ENCODE results near the gene VEGFA.

Gene VEGFA

DNA sequence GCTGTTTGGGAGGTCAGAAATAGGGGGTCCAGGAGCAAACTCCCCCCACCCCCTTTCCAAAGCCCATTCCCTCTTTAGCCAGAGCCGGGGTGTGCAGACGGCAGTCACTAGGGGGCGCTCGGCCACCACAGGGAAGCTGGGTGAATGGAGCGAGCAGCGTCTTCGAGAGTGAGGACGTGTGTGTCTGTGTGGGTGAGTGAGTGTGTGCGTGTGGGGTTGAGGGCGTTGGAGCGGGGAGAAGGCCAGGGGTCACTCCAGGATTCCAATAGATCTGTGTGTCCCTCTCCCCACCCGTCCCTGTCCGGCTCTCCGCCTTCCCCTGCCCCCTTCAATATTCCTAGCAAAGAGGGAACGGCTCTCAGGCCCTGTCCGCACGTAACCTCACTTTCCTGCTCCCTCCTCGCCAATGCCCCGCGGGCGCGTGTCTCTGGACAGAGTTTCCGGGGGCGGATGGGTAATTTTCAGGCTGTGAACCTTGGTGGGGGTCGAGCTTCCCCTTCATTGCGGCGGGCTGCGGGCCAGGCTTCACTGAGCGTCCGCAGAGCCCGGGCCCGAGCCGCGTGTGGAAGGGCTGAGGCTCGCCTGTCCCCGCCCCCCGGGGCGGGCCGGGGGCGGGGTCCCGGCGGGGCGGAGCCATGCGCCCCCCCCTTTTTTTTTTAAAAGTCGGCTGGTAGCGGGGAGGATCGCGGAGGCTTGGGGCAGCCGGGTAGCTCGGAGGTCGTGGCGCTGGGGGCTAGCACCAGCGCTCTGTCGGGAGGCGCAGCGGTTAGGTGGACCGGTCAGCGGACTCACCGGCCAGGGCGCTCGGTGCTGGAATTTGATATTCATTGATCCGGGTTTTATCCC lies at the start of gene VEGFA:
Gene VEGFA (plus strand): TSS at position 686 of the 846 bp plus-strand sequence.
- H3K4me1 ChIP-seq (ENCODE audit: control insufficient read depth in 1 of 2, insufficient read depth in 2 of 2, low read length in 2 of 2), result peaks cover 18 to 43% of the 10 kb centered on the region in 2 donors

DNA sequence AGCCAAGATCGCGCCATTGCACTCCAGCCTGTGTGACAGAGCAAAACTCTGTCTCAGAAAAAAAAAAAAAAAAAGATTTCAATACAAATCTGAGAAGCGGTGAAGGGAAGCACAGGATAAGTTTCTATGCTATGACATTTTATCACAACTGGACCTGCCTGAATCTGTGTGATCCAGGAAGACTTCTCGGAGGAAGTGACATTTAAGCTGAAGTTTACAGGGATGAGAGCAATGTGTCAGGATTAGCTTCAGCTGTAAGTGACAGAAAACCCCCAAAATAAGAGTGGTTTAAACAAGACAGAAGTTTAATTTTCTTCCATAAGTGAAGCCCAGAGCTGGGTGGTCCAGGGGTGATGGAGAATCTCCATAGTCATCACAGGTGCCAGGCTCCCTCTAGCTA lies 49.0 kb upstream of the VEGFA start:
- no peak overlapping the region for H3K27ac ChIP-seq (ENCODE audit: low read length)
- no peaks in the 10 kb centered on the region for H3K9me3 ChIP-seq (ENCODE audit: control insufficient read depth in 1 of 2, low read length in 2 of 2)
- H3K36me3 ChIP-seq (ENCODE audit: control insufficient read depth in 1 of 2, insufficient read depth in 2 of 2, low read length in 2 of 2), result no peaks in the 10 kb centered on the region
- no peak overlapping the region for H3K4me3 ChIP-seq (ENCODE audit: low read depth in 1 of 2, low read length in 2 of 2)
- H3K4me1 ChIP-seq (ENCODE audit: control insufficient read depth in 1 of 2, insufficient read depth in 2 of 2, low read length in 2 of 2), result peaks cover 0 to 10% of the 10 kb centered on the region in 2 donors
- no peaks in the 10 kb centered on the region for H3K27me3 ChIP-seq (ENCODE audit: low read depth, low read length)

More for the DNA sequence above, at the start of gene VEGFA:
- no peaks in the 10 kb centered on the region for H3K27me3 ChIP-seq (ENCODE audit: low read depth, low read length)
- no peaks in the 10 kb centered on the region for H3K36me3 ChIP-seq (ENCODE audit: control insufficient read depth in 1 of 2, insufficient read depth in 2 of 2, low read length in 2 of 2)
- peak within 1 kb of the TSS; percentile 92 for H3K27ac ChIP-seq (ENCODE audit: low read length)
- H3K4me3 ChIP-seq (ENCODE audit: low read depth in 1 of 2, low read length in 2 of 2), result peak within 1 kb of the TSS; percentile 86 to 92
- no peaks in the 10 kb centered on the region for H3K9me3 ChIP-seq (ENCODE audit: control insufficient read depth in 1 of 2, low read length in 2 of 2)

DNA sequence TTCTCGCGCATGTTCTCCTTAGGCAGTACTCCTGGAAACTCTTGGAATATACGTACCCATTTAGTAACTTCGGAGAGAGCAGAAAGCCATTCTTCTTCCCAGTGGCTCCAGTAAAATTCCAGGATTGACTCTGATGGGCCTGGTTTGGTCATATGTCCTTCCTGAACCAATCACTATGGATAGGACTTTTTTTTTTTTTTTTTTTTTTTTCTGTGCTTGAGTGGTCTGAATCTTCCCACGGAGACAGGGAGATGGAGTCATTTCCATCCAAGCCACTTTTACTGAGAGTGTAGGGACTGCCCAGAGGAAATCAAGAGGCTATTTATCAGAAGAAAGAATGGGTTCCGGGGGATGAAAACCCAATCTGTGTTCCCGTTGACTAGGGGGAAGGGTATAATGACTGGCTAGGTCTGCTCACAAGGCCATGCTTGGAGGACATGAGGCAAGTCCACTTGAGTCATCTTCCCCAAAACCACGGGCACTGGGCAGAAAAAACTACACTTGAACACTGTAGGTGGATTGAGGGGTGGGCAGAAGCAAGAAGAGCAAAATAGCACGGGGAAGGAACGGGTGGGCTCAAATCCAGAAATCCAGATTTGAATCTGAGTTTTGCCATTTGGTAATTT lies 47.0 kb upstream of the VEGFA start:
- H3K4me1 ChIP-seq (ENCODE audit: control insufficient read depth in 1 of 2, insufficient read depth in 2 of 2, low read length in 2 of 2), result peaks cover 0 to 7% of the 10 kb centered on the region in 2 donors
- no peaks in the 10 kb centered on the region for H3K9me3 ChIP-seq (ENCODE audit: control insufficient read depth in 1 of 2, low read length in 2 of 2)
- H3K27me3 ChIP-seq (ENCODE audit: low read depth, low read length), result no peaks in the 10 kb centered on the region
- no peak overlapping the region for H3K27ac ChIP-seq (ENCODE audit: low read length)
- H3K4me3 ChIP-seq (ENCODE audit: low read depth in 1 of 2, low read length in 2 of 2), result no peak overlapping the region
- no peaks in the 10 kb centered on the region for H3K36me3 ChIP-seq (ENCODE audit: control insufficient read depth in 1 of 2, insufficient read depth in 2 of 2, low read length in 2 of 2)

DNA sequence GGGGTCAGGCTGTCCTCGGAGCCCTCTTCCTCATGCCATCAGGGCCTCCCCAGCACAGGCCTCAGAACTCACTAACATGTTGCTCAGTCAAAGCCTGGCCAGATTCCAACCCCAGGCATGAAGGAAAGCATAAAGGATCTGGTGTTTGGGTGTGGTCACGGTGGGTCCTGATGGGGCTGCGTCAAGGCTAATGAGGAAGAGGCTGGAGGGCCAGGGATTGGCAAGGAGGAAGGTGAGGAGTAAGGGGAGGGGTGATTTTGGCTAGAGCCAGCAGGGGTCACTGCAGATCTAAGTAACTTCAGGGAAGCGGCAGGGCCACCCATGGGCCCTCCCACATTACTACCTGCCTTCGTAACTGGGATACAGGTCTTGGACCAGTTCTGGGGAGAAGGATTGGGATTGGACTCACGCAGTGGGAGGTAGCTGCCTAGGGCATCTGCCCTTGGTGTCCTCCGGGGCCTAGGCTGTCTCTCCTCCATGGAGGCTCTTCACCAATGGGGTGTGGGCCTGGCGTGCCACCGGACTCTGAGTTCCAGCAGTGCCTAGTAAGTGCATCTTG lies 46.2 kb upstream of the VEGFA start:
- Histone ChIP-seq H3K9me3 (ENCODE audit: control insufficient read depth in 1 of 2, low read length in 2 of 2) (no peaks in the 10 kb centered on the region), H3K4me3 (ENCODE audit: low read depth in 1 of 2, low read length in 2 of 2) (no peak overlapping the region), H3K4me1 (ENCODE audit: control insufficient read depth in 1 of 2, insufficient read depth in 2 of 2, low read length in 2 of 2) (peaks cover 0 to 7% of the 10 kb centered on the region in 2 donors), H3K27ac (ENCODE audit: low read length) (no peak overlapping the region), H3K27me3 (ENCODE audit: low read depth, low read length) (no peaks in the 10 kb centered on the region), H3K36me3 (ENCODE audit: control insufficient read depth in 1 of 2, insufficient read depth in 2 of 2, low read length in 2 of 2) (no peaks in the 10 kb centered on the region)

DNA sequence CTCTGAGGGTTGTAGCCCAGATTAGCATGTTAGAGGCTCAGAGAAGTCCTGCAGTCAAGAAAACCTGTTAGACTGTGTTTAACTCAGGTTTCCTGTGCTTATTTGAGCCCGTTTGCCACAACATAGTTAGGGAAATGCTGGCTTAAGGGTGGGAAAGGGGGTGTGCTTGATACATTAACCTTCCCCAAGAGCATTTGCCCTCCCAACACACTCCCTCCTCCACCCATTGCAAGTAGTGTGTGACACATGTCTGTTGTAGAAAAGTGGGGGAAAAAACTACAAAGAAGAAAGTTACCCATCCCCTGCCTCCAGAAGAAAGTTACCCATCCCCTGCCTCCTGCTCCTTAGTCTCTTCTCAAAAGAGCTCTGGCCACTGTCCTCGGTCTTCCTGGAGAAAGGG lies 45.7 kb upstream of the VEGFA start:
- Histone ChIP-seq H3K27me3 (ENCODE audit: low read depth, low read length) (no peaks in the 10 kb centered on the region), H3K4me3 (ENCODE audit: low read depth in 1 of 2, low read length in 2 of 2) (no peak overlapping the region), H3K36me3 (ENCODE audit: control insufficient read depth in 1 of 2, insufficient read depth in 2 of 2, low read length in 2 of 2) (no peaks in the 10 kb centered on the region), H3K9me3 (ENCODE audit: control insufficient read depth in 1 of 2, low read length in 2 of 2) (no peaks in the 10 kb centered on the region), H3K4me1 (ENCODE audit: control insufficient read depth in 1 of 2, insufficient read depth in 2 of 2, low read length in 2 of 2) (peaks cover 0 to 7% of the 10 kb centered on the region in 2 donors), H3K27ac (ENCODE audit: low read length) (no peak overlapping the region)

DNA sequence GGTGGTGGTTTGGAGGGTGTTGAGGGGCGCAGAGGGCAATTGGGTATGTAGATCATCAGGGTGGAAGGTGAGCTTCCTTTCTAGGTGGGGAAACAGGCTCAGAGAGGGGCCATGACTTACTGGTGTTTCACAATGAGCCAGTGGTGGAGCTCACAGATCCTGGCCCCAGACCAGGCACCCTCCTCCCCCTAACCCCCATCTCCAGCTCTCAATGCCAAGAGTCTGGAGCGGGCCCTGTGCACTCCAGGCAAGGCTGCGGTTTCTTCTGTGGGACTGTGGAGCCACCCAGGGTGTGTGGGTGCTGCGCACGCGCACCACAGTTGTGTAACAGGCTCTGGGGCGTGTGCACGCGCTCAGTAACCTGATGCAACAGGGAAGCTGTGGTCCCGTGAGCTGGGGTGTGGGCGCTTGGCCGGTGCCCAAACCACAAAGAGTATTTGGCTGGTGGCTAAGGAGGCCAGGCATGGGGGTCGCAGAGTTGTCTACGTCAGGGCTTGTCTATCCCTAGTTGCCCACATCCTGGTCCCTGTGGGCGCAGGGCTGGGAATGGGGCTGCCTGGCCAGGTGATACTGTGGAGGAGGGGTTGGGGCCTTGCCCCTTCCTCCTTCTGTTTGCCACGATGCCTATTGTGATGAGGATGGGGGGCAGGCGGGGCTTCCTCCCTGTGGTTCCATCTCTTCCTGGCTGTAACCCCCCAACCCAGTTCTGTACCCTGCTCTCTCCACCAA lies 44.9 kb upstream of the VEGFA start:
- Histone ChIP-seq H3K27me3 (ENCODE audit: low read depth, low read length) (no peaks in the 10 kb centered on the region), H3K4me1 (ENCODE audit: control insufficient read depth in 1 of 2, insufficient read depth in 2 of 2, low read length in 2 of 2) (peaks cover 0 to 7% of the 10 kb centered on the region in 2 donors), H3K9me3 (ENCODE audit: control insufficient read depth in 1 of 2, low read length in 2 of 2) (no peaks in the 10 kb centered on the region), H3K36me3 (ENCODE audit: control insufficient read depth in 1 of 2, insufficient read depth in 2 of 2, low read length in 2 of 2) (no peaks in the 10 kb centered on the region), H3K4me3 (ENCODE audit: low read depth in 1 of 2, low read length in 2 of 2) (no peak overlapping the region), H3K27ac (ENCODE audit: low read length) (no peak overlapping the region)

DNA sequence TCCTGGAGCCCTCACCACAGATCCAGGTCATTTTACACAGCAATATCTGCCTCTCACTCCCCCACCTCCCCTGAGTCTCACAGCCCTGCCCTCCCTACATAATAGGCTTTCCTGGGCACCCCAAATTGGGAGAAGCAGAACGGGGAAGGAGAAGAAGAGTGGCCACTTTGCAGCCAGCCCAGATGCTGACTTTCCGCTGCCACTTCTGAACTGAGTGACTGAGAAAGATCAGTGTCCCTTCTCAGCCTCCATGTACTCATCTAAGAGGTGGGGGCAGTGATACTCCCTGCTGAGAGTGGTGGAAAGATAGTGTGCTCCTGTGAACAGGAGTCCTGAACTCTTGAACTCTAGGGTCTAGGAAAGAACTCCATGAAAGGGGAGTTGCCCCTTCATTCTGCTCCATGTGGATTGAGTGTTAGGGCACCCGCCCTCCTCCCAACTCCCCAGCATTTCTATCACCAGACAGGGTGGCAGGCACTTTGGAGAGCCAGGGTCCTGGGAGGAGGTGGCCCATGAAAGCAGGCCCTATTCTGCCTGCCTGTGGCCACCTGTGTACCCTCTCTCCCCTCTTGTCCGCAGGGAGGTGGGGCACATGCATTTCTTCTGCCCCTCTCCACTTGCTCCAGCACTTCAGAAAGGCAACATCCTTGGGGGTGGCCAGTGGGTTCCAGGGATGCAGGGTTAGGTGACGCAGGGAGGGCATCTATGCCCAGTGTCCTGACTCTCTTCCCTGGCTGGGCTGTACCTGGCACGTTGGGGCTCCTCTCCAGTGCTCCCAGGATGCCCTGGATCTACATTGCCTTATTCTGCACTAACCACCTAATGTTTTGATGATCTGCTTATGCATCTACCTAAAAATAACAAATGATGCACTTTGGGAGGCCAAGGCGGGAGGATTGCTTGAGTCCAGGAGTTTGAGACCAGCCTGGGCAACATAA lies 44.1 kb upstream of the VEGFA start:
- no peaks in the 10 kb centered on the region for H3K9me3 ChIP-seq (ENCODE audit: control insufficient read depth in 1 of 2, low read length in 2 of 2)
- no peaks in the 10 kb centered on the region for H3K27me3 ChIP-seq (ENCODE audit: low read depth, low read length)
- H3K36me3 ChIP-seq (ENCODE audit: control insufficient read depth in 1 of 2, insufficient read depth in 2 of 2, low read length in 2 of 2), result no peaks in the 10 kb centered on the region
- no peak overlapping the region for H3K27ac ChIP-seq (ENCODE audit: low read length)
- no peak overlapping the region for H3K4me3 ChIP-seq (ENCODE audit: low read depth in 1 of 2, low read length in 2 of 2)
- peaks cover 0 to 7% of the 10 kb centered on the region in 2 donors for H3K4me1 ChIP-seq (ENCODE audit: control insufficient read depth in 1 of 2, insufficient read depth in 2 of 2, low read length in 2 of 2)

DNA sequence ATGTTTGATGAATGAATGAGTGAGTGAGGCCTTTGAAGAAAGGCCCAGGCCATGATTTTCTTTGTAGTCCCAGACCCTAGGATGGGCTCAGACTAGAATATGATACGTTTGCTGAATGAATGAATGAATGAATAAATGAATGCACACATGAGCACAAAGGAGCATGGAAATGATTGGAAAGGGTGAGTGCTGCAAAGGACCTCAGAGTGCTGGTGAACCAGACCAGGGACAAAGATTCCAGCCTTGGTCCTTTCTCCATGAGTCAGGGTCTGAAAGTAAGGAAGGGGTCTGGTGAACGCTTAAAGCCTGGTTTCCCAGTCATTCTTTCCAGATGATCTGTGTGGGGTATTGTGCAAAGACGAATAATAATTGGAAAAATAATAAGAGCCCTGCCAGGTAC lies 42.4 kb upstream of the VEGFA start:
- H3K27ac ChIP-seq (ENCODE audit: low read length), result no peak overlapping the region
- H3K27me3 ChIP-seq (ENCODE audit: low read depth, low read length), result no peaks in the 10 kb centered on the region
- H3K4me3 ChIP-seq (ENCODE audit: low read depth in 1 of 2, low read length in 2 of 2), result no peak overlapping the region
- peaks cover 0 to 7% of the 10 kb centered on the region in 2 donors for H3K4me1 ChIP-seq (ENCODE audit: control insufficient read depth in 1 of 2, insufficient read depth in 2 of 2, low read length in 2 of 2)
- H3K9me3 ChIP-seq (ENCODE audit: control insufficient read depth in 1 of 2, low read length in 2 of 2), result peaks cover 0 to 4% of the 10 kb centered on the region in 2 donors
- H3K36me3 ChIP-seq (ENCODE audit: control insufficient read depth in 1 of 2, insufficient read depth in 2 of 2, low read length in 2 of 2), result no peaks in the 10 kb centered on the region

DNA sequence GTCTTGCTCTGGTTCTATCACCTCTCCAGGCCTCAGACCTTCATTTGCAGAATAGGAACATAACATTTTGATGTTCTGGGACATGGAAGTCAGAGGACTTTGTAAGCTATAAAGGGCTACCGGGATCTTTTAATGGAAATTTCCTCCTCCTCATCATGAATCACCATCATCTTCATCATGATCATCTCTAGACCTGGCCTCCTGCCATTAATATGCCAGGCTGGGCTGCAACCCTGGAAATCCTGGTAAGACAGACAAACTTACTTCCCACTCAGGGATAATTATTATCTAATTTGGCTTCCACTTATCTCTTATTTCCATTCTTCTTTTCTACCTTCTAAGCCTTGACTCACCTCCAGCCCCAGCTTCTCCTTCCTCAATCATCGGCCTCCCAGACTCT lies 41.4 kb upstream of the VEGFA start:
- Histone ChIP-seq H3K4me3 (ENCODE audit: low read depth in 1 of 2, low read length in 2 of 2) (no peak overlapping the region), H3K27me3 (ENCODE audit: low read depth, low read length) (no peaks in the 10 kb centered on the region), H3K27ac (ENCODE audit: low read length) (no peak overlapping the region), H3K36me3 (ENCODE audit: control insufficient read depth in 1 of 2, insufficient read depth in 2 of 2, low read length in 2 of 2) (no peaks in the 10 kb centered on the region), H3K4me1 (ENCODE audit: control insufficient read depth in 1 of 2, insufficient read depth in 2 of 2, low read length in 2 of 2) (peaks cover 0 to 7% of the 10 kb centered on the region in 2 donors), H3K9me3 (ENCODE audit: control insufficient read depth in 1 of 2, low read length in 2 of 2) (peaks cover 0 to 4% of the 10 kb centered on the region in 2 donors)

DNA sequence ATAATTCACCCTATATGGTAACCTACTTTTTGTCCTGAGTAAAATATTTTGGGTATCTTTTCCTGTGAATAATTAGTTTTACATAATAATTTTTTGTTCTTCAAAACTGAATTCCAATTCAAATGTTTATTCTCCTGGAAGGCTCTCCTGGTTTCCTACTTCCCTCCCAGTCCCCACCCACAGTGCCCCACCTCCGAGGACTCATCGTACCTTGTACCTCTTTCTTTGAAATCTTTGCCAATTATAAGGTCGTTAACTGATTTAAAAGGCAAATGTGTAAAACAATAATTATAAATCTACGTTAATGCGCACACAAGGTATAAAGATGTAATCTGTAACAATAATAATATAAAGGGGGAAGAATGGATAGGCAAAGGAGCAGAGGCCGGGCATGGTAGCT lies 40.5 kb upstream of the VEGFA start:
- Histone ChIP-seq H3K4me1 (ENCODE audit: control insufficient read depth in 1 of 2, insufficient read depth in 2 of 2, low read length in 2 of 2) (peaks cover 0 to 6% of the 10 kb centered on the region in 2 donors), H3K27me3 (ENCODE audit: low read depth, low read length) (no peaks in the 10 kb centered on the region), H3K27ac (ENCODE audit: low read length) (no peak overlapping the region), H3K36me3 (ENCODE audit: control insufficient read depth in 1 of 2, insufficient read depth in 2 of 2, low read length in 2 of 2) (no peaks in the 10 kb centered on the region), H3K9me3 (ENCODE audit: control insufficient read depth in 1 of 2, low read length in 2 of 2) (peaks cover 0 to 4% of the 10 kb centered on the region in 2 donors), H3K4me3 (ENCODE audit: low read depth in 1 of 2, low read length in 2 of 2) (no peak overlapping the region)

Measured in muscle layer of duodenum (tissue), 2 donors.